Measurements from ENCODE around the gene SRSF5.
"Not testable (repeated sequence)": the region's sequence is repeated elsewhere in the genome, so short reads cannot be mapped to it uniquely, and the experiment has no call there.

DNA sequence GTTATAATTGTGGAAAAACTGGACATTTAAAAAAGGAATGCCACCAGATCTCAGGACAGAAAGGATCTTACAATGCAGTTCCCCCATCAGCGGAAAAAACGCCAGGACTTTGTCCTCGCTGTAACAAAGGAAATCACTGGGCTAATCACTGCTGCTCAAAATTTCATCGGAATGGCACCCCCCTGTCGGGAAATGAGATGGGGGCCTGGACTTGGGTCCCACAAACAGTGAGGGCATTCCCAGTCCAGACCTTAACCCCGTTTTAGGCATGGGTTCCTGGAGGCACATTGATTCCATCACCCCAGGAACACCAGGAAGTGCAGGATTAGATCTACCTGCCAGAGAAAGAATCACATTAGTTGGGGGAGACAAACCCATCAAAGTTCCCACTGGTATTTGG is 46.4 kb downstream of the SRSF5 start:
- TF ChIP-seq, protein P1, sequence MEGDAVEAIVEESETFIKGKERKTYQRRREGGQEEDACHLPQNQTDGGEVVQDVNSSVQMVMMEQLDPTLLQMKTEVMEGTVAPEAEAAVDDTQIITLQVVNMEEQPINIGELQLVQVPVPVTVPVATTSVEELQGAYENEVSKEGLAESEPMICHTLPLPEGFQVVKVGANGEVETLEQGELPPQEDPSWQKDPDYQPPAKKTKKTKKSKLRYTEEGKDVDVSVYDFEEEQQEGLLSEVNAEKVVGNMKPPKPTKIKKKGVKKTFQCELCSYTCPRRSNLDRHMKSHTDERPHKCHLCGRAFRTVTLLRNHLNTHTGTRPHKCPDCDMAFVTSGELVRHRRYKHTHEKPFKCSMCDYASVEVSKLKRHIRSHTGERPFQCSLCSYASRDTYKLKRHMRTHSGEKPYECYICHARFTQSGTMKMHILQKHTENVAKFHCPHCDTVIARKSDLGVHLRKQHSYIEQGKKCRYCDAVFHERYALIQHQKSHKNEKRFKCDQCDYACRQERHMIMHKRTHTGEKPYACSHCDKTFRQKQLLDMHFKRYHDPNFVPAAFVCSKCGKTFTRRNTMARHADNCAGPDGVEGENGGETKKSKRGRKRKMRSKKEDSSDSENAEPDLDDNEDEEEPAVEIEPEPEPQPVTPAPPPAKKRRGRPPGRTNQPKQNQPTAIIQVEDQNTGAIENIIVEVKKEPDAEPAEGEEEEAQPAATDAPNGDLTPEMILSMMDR (IDR thresholded peaks at IDR 0.05): not testable (repeated sequence)
- TF ChIP-seq POLR2A (IDR thresholded peaks at IDR 0.05): not testable (repeated sequence)
